ENCODE measurements around the gene SPTSSB. TPM values are rescaled to one million over a fixed set of nuclear protein-coding genes. Genes with fewer than 3 reads are reported as not detected.

SPTSSB gene
- polyA plus RNA-seq, 2 of the 4 experiments (the other 2 are of a cell fraction) = 0.06 to 0.43 TPM

DNA sequence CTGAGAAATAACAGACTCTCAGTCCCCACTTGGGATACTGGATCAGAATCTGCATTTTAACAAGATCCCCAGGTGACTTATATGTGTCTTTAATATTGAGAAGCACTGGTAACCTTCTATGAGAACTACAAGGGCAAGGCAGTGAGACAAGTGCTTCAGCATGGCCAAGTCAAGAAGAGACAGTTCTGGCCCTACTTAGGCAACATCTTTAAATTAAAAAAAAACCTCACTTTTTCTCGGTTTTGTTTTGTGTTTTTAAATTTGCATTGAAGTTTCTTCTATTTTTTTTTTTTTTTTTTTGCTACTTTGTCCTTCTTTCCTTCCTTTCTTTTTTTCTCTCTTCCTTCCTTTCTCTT, 42.5 kb upstream of the SPTSSB start:
- ChIA-PET POLR2A (no interaction called here), CTCF (interaction anchor here (1.3 kb wide), 1 partner anchor 143 kb away, joined by 3 read pairs; no protein-coding TSS in a partner anchor)
- ATAC-seq (no peak), DNase-seq (ENCODE audit: low read depth in 1 of 2, low spot score in 1 of 2) (no peak), FAIRE-seq (no peak)
- Histone ChIP-seq H3K4me1 (peaks cover 26% of the 10 kb centered on the region), H3K9me3 (peaks cover 4% of the 10 kb centered on the region; the same call in 2 of the 3 replicates), H3K4me3 (no peak overlapping the region), H3K27ac (no peak overlapping the region), H3K4me2 (no peak overlapping the region)
- WGBS (ENCODE audit: missing lambda C conversion rate) = 27% methylated on average over 1 of the region's 1 CpG
- TF ChIP-seq HDAC2 (IDR thresholded peaks at IDR 0.05) (no peak), CEBPB (IDR thresholded peaks at IDR 0.05) (no peak), ESRRA (IDR thresholded peaks at IDR 0.05; ENCODE audit: borderline replicate concordance, low read length) (no peak), RCOR1 (IDR thresholded peaks at IDR 0.05; ENCODE audit: low read depth, low read length) (no peak), EHMT2 (IDR thresholded peaks at IDR 0.05; ENCODE audit: low read depth) (no peak)
- TF ChIP-seq, protein P1, sequence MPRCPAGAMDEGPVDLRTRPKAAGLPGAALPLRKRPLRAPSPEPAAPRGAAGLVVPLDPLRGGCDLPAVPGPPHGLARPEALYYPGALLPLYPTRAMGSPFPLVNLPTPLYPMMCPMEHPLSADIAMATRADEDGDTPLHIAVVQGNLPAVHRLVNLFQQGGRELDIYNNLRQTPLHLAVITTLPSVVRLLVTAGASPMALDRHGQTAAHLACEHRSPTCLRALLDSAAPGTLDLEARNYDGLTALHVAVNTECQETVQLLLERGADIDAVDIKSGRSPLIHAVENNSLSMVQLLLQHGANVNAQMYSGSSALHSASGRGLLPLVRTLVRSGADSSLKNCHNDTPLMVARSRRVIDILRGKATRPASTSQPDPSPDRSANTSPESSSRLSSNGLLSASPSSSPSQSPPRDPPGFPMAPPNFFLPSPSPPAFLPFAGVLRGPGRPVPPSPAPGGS (IDR thresholded peaks at IDR 0.05) = no peak

DNA sequence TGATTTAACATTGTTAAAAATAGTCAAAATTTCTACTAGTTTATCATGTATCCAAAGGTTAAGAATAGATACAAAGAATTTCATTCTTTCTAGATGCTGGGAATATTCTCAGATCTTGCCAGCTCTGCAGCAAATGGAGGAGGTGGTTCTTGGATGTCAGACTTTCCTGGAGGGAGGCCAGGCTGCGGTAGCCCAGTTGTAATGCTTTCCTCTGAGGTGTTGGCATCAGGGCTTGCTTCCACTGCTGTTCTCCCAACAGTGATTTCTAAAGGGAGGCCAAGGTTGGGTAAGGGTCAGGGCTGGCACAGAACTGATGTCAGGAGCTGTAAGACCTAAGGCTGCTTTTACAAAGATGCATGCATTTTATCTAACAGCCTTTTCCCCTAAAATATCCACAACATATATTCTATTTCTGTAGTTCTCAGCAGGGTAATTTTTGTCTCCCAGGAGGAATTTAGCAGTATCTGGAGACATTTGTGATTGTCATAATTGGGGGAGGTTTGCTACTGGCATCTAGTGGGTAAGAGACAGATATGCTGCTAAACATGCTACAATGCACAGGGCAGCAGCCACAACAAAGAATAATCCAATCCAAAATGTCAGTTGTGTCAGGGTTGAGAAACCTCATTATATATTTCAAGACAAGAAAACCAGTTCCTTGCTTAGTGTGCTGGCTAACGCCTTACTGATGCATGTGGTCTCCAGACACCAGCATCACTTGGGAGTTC, 42.0 kb upstream of the SPTSSB start:
- DNase-seq (ENCODE audit: low read depth in 1 of 2, low spot score in 1 of 2) (no peak), ATAC-seq (no peak), FAIRE-seq (no peak)
- Histone ChIP-seq H3K9me3 (peaks cover 4% of the 10 kb centered on the region; the same call in 2 of the 3 replicates), H3K27ac (no peak overlapping the region), H3K4me3 (no peak overlapping the region), H3K4me1 (peaks cover 28% of the 10 kb centered on the region), H3K4me2 (no peak overlapping the region)
- WGBS (ENCODE audit: missing lambda C conversion rate) = 53% methylated on average over 2 of the region's 2 CpGs
- ChIA-PET CTCF (interaction anchor here (0.7 to 1.3 kb wide), 4 partner anchors 13 to 143 kb away, joined by 3 to 6 read pairs (median 3); no protein-coding TSS in a partner anchor), POLR2A (no interaction called here)
- TF ChIP-seq PHF8 (IDR thresholded peaks at IDR 0.05; ENCODE audit: borderline replicate concordance, low read depth) (no peak), RAD21 (conservative IDR thresholded peaks at IDR 0.05 in 1 of 2, IDR thresholded peaks at IDR 0.05 in 1 of 2) (no peak), POLR2A (IDR thresholded peaks at IDR 0.05; ENCODE audit: low read length) (no peak), KDM1A (IDR thresholded peaks at IDR 0.05; ENCODE audit: low read depth) (no peak), JUNB (IDR thresholded peaks at IDR 0.05) (no peak)
- TF ChIP-seq, protein P1 (IDR thresholded peaks at IDR 0.05) = no peak
- TF ChIP-seq, protein P2, sequence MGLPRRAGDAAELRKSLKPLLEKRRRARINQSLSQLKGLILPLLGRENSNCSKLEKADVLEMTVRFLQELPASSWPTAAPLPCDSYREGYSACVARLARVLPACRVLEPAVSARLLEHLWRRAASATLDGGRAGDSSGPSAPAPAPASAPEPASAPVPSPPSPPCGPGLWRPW (IDR thresholded peaks at IDR 0.05) = no peak

DNA sequence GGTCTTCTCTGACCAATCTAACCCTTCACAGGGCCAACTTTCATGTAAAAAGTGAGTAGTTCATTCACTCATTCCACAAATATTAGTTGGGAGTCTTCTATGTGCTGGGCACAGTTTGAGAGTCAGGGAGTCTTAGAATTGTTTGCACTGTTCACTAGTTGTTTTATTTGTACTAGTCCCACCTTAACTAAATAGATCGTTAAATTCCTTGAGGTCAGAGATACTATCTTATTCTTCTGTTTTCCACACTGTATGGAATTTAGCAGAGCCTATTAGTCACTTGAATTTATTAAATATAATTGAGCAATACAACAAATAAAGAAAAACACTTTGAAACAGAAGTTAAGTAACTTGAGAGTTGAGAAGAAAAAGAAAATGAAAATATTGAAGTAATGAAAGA, 40.8 kb upstream of the SPTSSB start:
- Histone ChIP-seq H3K4me2 (peak overlapping the region; percentile 17; the same call in 1 of the 3 replicates), H3K4me3 (no peak overlapping the region), H3K9me3 (peaks cover 4% of the 10 kb centered on the region; the same call in 2 of the 3 replicates), H3K4me1 (peaks cover 32% of the 10 kb centered on the region), H3K27ac (peak overlapping the region in 1 of 2 experiments; percentile 62; a peak in 3 of 6 replicates)
- TF ChIP-seq HOXB13 (CRISPR knock-in tag; IDR thresholded peaks at IDR 0.05; ENCODE audit: low read depth) (no peak), JUNB (IDR thresholded peaks at IDR 0.05) (peak; percentile 37; the same call in 1 of the 2 replicates), PHF8 (IDR thresholded peaks at IDR 0.05; ENCODE audit: borderline replicate concordance, low read depth) (no peak), MAZ (IDR thresholded peaks at IDR 0.05; ENCODE audit: borderline replicate concordance, low read depth, low read length) (no peak), FOSL2 (IDR thresholded peaks at IDR 0.05) (no peak), FOSL2 (CRISPR knock-in tag; IDR thresholded peaks at IDR 0.05) (peak; percentile 72), ZC3H11A (IDR thresholded peaks at IDR 0.05) (no peak), CHD4 (IDR thresholded peaks at IDR 0.05; ENCODE audit: borderline replicate concordance) (no peak), CEBPB (IDR thresholded peaks at IDR 0.05) (peak; percentile 30 to 75; a peak in 3 of 4 replicates), CBX8 (IDR thresholded peaks at IDR 0.05) (no peak), NR3C1 (IDR thresholded peaks at IDR 0.05) (no peak), BHLHE40 (IDR thresholded peaks at IDR 0.05; ENCODE audit: low read depth, low read length) (no peak), ZNF302 (CRISPR knock-in tag; IDR thresholded peaks at IDR 0.05) (no peak), HDAC2 (IDR thresholded peaks at IDR 0.05) (no peak), GATA3 (IDR thresholded peaks at IDR 0.05; ENCODE audit: borderline replicate concordance) (peak; percentile 89), HOXB5 (CRISPR knock-in tag; IDR thresholded peaks at IDR 0.05) (no peak), TFCP2L1 (CRISPR knock-in tag; IDR thresholded peaks at IDR 0.05) (no peak), MYC (IDR thresholded peaks at IDR 0.05; ENCODE audit: borderline replicate concordance, low read length) (no peak)
- TF ChIP-seq, protein P3, sequence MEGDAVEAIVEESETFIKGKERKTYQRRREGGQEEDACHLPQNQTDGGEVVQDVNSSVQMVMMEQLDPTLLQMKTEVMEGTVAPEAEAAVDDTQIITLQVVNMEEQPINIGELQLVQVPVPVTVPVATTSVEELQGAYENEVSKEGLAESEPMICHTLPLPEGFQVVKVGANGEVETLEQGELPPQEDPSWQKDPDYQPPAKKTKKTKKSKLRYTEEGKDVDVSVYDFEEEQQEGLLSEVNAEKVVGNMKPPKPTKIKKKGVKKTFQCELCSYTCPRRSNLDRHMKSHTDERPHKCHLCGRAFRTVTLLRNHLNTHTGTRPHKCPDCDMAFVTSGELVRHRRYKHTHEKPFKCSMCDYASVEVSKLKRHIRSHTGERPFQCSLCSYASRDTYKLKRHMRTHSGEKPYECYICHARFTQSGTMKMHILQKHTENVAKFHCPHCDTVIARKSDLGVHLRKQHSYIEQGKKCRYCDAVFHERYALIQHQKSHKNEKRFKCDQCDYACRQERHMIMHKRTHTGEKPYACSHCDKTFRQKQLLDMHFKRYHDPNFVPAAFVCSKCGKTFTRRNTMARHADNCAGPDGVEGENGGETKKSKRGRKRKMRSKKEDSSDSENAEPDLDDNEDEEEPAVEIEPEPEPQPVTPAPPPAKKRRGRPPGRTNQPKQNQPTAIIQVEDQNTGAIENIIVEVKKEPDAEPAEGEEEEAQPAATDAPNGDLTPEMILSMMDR (IDR thresholded peaks at IDR 0.05) = no peak
- TF ChIP-seq, protein P4, sequence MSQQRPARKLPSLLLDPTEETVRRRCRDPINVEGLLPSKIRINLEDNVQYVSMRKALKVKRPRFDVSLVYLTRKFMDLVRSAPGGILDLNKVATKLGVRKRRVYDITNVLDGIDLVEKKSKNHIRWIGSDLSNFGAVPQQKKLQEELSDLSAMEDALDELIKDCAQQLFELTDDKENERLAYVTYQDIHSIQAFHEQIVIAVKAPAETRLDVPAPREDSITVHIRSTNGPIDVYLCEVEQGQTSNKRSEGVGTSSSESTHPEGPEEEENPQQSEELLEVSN (IDR thresholded peaks at IDR 0.05; ENCODE audit: borderline replicate concordance, low read depth) = no peak
- FAIRE-seq (no peak), ATAC-seq (peak; percentile 52 to 84; a peak in 5 of 6 replicates), DNase-seq (ENCODE audit: low read depth in 1 of 2, low spot score in 1 of 2) (peak in 1 of 2 experiments; percentile 65)
- 0% methylated on average over 1 of the region's 1 CpG for WGBS (ENCODE audit: missing lambda C conversion rate)
- ChIA-PET POLR2A (no interaction called here), CTCF (interaction anchor here (0.9 to 1.1 kb wide), 2 partner anchors 11 to 137 kb away, joined by 3 to 6 read pairs; no protein-coding TSS in a partner anchor)
